ENCODE results near the gene BHLHA15.

- TF ChIP-seq POLR2AphosphoS5 (IDR thresholded peaks at IDR 0.05) = no peak
- no peak for TF ChIP-seq CTCF (IDR thresholded peaks at IDR 0.05)
Measured at GRCh38 chr7:98163704-98164494, 47.3 kb upstream of the BHLHA15 start.

All from breast epithelium (tissue), 3 donors.